OCI-LY1 (cell line): ENCODE data around the gene EBLN1.

Experiments
- H2AFZ ChIP-seq: fragments of 200-600 bp; sonication (generic), shearing (Covaris generic); 2 replicates; pipeline ENCODE4 v1.6.0; 2014; ENCODE audit warnings: antibody characterized with exemption, mild to moderate bottlenecking, low read length
- H3F3A ChIP-seq: fragments of 200-600 bp; sonication (generic), shearing (Covaris generic); 2 replicates; pipeline ENCODE4 v1.6.0; 2014; ENCODE audit warnings: mild to moderate bottlenecking, antibody characterized with exemption, low read length, moderate library complexity; ENCODE audit not compliant: insufficient read depth
- H3K27ac ChIP-seq: fragments of 200-600 bp; sonication (generic); 2 replicates; pipeline ENCODE4 v1.5.1; 2014; ENCODE audit warnings: low read length, mixed run types, mild to moderate bottlenecking, low read depth; ENCODE audit not compliant: poor library complexity, severe bottlenecking
- H3K27me3 ChIP-seq: fragments of 200-600 bp; sonication (generic); 2 replicates; pipeline ENCODE4 v1.6.0; 2014; ENCODE audit warnings: antibody characterized with exemption, mild to moderate bottlenecking, low read length, moderate library complexity; ENCODE audit not compliant: insufficient read depth
- H3K36me3 ChIP-seq: fragments of 200-600 bp; sonication (generic); 2 replicates; pipeline ENCODE4 v1.6.1; 2014; ENCODE audit warnings: mild to moderate bottlenecking, antibody characterized with exemption, low read length, moderate library complexity, mixed read lengths; ENCODE audit not compliant: insufficient read depth
- H3K4me1 ChIP-seq: fragments of 200-600 bp; sonication (generic); 2 replicates; pipeline ENCODE4 v1.5.1; 2014; ENCODE audit warnings: mild to moderate bottlenecking, low read length, moderate library complexity; ENCODE audit not compliant: insufficient read depth, severe bottlenecking
- H3K4me2 ChIP-seq: fragments of 200-600 bp; sonication (generic), shearing (Covaris generic); 2 replicates; pipeline ENCODE4 v1.6.1; 2014; ENCODE audit warnings: low read length
- H3K4me3 ChIP-seq: fragments of 200-600 bp; sonication (generic); 2 replicates; pipeline ENCODE4 v1.5.1; 2014; ENCODE audit warnings: low read length, low read depth, mild to moderate bottlenecking, mixed read lengths; ENCODE audit not compliant: poor library complexity, severe bottlenecking
- H3K79me2 ChIP-seq: fragments of 200-600 bp; shearing (Covaris generic); 2 replicates; pipeline ENCODE4 v1.6.1; 2016; ENCODE audit warnings: mixed run types, low read length, mixed read lengths; ENCODE audit not compliant: insufficient read depth
- H3K9ac ChIP-seq: fragments of 200-600 bp; sonication (generic), shearing (Covaris generic); 2 replicates; pipeline ENCODE4 v1.6.1; 2014; ENCODE audit warnings: mild to moderate bottlenecking, low read length, mixed read lengths
- H3K9me2 ChIP-seq: fragments of 200-600 bp; sonication (generic), shearing (Covaris generic); 2 replicates; pipeline ENCODE4 v1.6.1; 2014; ENCODE audit warnings: low read depth, mild to moderate bottlenecking, low read length, mixed read lengths
- H3K9me3 ChIP-seq: fragments of 200-600 bp; shearing (Covaris generic); 2 replicates; pipeline ENCODE4 v1.6.1; 2014; ENCODE audit warnings: low read length, mixed read lengths
- H4K20me1 ChIP-seq: fragments of 200-600 bp; sonication (generic), shearing (Covaris generic); 2 replicates; pipeline ENCODE4 v1.6.0; 2016; ENCODE audit warnings: mild to moderate bottlenecking, low read length; ENCODE audit not compliant: insufficient read depth
- EZH2 ChIP-seq: fragments of 200-600 bp; sonication (generic), shearing (Covaris generic); IDR thresholded peaks from 2 replicates; pipeline ENCODE4 v1.8.0; 2017; ENCODE audit warnings: borderline replicate concordance, mixed run types, mild to moderate bottlenecking, antibody characterized with exemption, low read length, moderate library complexity, mixed read lengths
- TF ChIP-seq, protein P1 (sequence below): fragments of 200-600 bp; sonication (generic), shearing (Covaris generic); IDR thresholded peaks from 2 replicates; pipeline ENCODE4 v1.5.1; 2017; ENCODE audit warnings: mild to moderate bottlenecking, antibody characterized with exemption, low read length, moderate library complexity, mixed read lengths

The EBLN1 gene

GRCh38 chr10:22159979-22160378 is 57.8 kb downstream of the EBLN1 start:
- no peaks in the 10 kb centered on the region for H3K79me2 ChIP-seq
- TF ChIP-seq, protein P1, sequence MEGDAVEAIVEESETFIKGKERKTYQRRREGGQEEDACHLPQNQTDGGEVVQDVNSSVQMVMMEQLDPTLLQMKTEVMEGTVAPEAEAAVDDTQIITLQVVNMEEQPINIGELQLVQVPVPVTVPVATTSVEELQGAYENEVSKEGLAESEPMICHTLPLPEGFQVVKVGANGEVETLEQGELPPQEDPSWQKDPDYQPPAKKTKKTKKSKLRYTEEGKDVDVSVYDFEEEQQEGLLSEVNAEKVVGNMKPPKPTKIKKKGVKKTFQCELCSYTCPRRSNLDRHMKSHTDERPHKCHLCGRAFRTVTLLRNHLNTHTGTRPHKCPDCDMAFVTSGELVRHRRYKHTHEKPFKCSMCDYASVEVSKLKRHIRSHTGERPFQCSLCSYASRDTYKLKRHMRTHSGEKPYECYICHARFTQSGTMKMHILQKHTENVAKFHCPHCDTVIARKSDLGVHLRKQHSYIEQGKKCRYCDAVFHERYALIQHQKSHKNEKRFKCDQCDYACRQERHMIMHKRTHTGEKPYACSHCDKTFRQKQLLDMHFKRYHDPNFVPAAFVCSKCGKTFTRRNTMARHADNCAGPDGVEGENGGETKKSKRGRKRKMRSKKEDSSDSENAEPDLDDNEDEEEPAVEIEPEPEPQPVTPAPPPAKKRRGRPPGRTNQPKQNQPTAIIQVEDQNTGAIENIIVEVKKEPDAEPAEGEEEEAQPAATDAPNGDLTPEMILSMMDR: no peak
- TF ChIP-seq EZH2: no peak
- no peaks in the 10 kb centered on the region for H3K9me2 ChIP-seq
- no peaks in the 10 kb centered on the region for H3K4me1 ChIP-seq
- no peaks in the 10 kb centered on the region for H3K9me3 ChIP-seq
- H3K27ac ChIP-seq: no peak overlapping the region
- H3K4me3 ChIP-seq: no peak overlapping the region
- H3K27me3 ChIP-seq: no peaks in the 10 kb centered on the region
- no peaks in the 10 kb centered on the region for H4K20me1 ChIP-seq
- H3K9ac ChIP-seq: no peak overlapping the region
- no peak overlapping the region for H3K4me2 ChIP-seq
- H3K36me3 ChIP-seq: no peaks in the 10 kb centered on the region
- H3F3A ChIP-seq: no peaks in the 10 kb centered on the region
- H2AFZ ChIP-seq: no peak overlapping the region

DNA sequence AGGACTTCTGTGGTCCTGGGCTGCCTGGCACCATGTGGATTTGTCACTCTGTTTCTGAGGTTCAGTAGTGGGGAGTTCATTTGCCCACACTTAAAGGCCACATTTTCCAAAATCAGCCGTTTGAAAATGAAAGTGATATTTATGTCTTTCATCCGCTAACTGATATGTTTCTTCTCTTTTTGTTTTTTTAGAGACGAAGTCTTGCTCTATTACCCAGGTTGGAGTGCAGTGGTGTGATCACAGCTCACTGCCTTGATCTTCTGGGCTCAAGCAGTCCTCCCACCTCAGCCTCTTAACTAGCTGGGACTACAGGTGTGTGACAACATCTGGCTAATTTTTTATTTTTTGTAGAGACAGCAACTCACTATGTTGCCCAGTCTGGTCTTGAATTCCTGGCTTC is 58.6 kb downstream of the EBLN1 start:
- Histone ChIP-seq H3K27ac (no peak overlapping the region), H3K27me3 (no peaks in the 10 kb centered on the region), H3K4me2 (no peak overlapping the region), H3K4me3 (no peak overlapping the region), H3F3A (no peaks in the 10 kb centered on the region), H3K36me3 (no peaks in the 10 kb centered on the region), H3K79me2 (no peaks in the 10 kb centered on the region), H3K9me3 (no peaks in the 10 kb centered on the region), H3K4me1 (no peaks in the 10 kb centered on the region), H2AFZ (no peak overlapping the region), H4K20me1 (no peaks in the 10 kb centered on the region), H3K9me2 (no peaks in the 10 kb centered on the region), H3K9ac (no peak overlapping the region)
- no peak for TF ChIP-seq EZH2
- TF ChIP-seq, protein P1: no peak
